Measurements from ENCODE around the gene EPS8L2.

- TF ChIP-seq EZH2 (IDR thresholded peaks at IDR 0.05) (no peak), POLR2AphosphoS5 (IDR thresholded peaks at IDR 0.05; ENCODE audit: borderline replicate concordance, low read depth, low read length) (no peak), FOXP2 (optimal IDR thresholded peaks at IDR 0.05; ENCODE audit: control extremely low read depth, extremely low read length, insufficient read depth) (no peak)
Measured at GRCh38 chr11:742156-742546, 36.1 kb downstream of the EPS8L2 start.
